HUES48 (cell line): ENCODE results near the gene SCGN.

Experiments used
- H3K27ac ChIP-seq: one replicate; pipeline ENCODE4 v1.7.0; 2013; ENCODE audit warnings: low read depth, low read length, inconsistent platforms
- H3K27me3 ChIP-seq: 2 replicates; pipeline ENCODE4 v1.6.1; 2013; ENCODE audit warnings: mild to moderate bottlenecking, low read length; ENCODE audit not compliant: control insufficient read depth, insufficient read depth
- H3K36me3 ChIP-seq: 2 replicates; pipeline ENCODE4 v1.6.1; 2013; ENCODE audit warnings: low read length; ENCODE audit not compliant: control insufficient read depth, insufficient read depth
- H3K4me1 ChIP-seq: 2 replicates; pipeline ENCODE4 v1.6.1; 2013; ENCODE audit warnings: mild to moderate bottlenecking, low read length; ENCODE audit not compliant: control insufficient read depth, insufficient read depth
- H3K4me3 ChIP-seq: 2 replicates; pipeline ENCODE4 v1.5.1; 2013; ENCODE audit warnings: mild to moderate bottlenecking, low read depth, low read length
- H3K9ac ChIP-seq: 2 replicates; pipeline ENCODE4 v1.6.1; 2013; ENCODE audit warnings: mild to moderate bottlenecking, low read depth, low read length, moderate library complexity
- H3K9me3 ChIP-seq: 2 replicates; pipeline ENCODE4 v1.6.1; 2013; ENCODE audit warnings: low read length; ENCODE audit not compliant: control insufficient read depth, insufficient read depth

The SCGN gene, protein sequence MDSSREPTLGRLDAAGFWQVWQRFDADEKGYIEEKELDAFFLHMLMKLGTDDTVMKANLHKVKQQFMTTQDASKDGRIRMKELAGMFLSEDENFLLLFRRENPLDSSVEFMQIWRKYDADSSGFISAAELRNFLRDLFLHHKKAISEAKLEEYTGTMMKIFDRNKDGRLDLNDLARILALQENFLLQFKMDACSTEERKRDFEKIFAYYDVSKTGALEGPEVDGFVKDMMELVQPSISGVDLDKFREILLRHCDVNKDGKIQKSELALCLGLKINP

DNA sequence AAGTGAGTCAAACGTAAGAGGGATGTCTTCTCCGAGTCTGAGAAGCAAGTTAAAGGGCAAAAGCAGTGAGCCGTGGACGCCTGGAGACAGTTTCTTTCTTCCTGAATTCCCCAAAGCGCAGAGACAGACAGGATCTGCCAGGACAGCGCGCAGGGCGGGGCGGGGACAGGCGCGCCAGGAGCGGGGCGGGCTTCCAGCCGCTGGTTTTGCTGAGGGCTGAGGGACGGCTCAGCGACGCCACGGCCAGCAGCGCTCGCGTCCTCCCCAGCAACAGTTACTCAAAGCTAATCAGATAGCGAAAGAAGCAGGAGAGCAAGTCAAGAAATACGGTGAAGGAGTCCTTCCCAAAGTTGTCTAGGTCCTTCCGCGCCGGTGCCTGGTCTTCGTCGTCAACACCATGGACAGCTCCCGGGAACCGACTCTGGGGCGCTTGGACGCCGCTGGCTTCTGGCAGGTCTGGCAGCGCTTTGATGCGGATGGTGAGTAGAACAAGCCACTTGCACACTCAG lies at the start of gene SCGN:
Gene SCGN (plus strand): TSS at position 209 of the 509 bp plus-strand sequence. CDS start 189 bp downstream, at position 398.
- Histone ChIP-seq H3K36me3 (no peaks in the 10 kb centered on the region), H3K27me3 (peaks cover 51% of the 10 kb centered on the region), H3K9me3 (no peaks in the 10 kb centered on the region), H3K9ac (no peak within 1 kb of the TSS), H3K4me3 (peak within 1 kb of the TSS; percentile 64), H3K4me1 (no peaks in the 10 kb centered on the region), H3K27ac (no peak within 1 kb of the TSS)

DNA sequence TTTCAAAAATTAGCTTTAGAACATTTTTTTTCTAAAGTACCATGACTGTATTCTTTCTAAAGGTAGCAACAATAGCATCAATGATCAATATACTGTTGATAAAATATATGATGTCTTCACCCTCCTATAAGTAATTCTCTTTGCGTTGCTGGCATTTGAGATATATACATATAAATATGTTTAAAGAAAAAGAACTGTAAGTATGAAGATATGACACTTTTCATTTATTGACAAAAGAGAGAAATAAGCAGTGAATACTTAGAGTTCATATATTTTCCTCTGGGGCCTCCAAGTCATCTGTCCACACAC lies 49.4 kb upstream of the SCGN start:
- H3K27ac ChIP-seq: no peak overlapping the region
- H3K9me3 ChIP-seq: no peaks in the 10 kb centered on the region
- H3K9ac ChIP-seq: no peak overlapping the region
- H3K36me3 ChIP-seq: peaks cover 5% of the 10 kb centered on the region; the same call in 1 of the 2 replicates
- H3K27me3 ChIP-seq: no peaks in the 10 kb centered on the region
- no peaks in the 10 kb centered on the region for H3K4me1 ChIP-seq
- H3K4me3 ChIP-seq: no peak overlapping the region

DNA sequence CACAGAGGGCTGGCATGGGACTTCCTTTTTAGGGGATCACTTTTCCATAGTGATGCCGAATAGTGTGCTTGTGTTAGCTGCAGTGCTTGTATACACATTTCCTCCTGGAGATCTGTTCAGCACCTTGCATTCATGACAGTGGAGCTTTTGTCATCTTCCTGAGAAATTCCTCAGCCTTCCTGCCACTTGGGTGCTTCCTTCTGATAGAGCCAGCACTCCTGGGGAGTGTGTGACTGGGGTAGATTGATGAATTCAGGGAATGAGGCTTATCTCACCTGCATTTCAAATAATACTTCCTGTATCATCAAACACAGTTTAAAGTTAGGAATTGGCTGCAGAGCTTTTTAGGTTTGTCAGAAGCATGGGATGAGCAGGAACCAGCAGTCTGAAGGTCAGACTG lies 48.8 kb upstream of the SCGN start:
- Histone ChIP-seq H3K9ac (no peak overlapping the region), H3K36me3 (peaks cover 5% of the 10 kb centered on the region; the same call in 1 of the 2 replicates), H3K27me3 (no peaks in the 10 kb centered on the region), H3K9me3 (no peaks in the 10 kb centered on the region), H3K4me3 (no peak overlapping the region), H3K4me1 (no peaks in the 10 kb centered on the region), H3K27ac (no peak overlapping the region)

DNA sequence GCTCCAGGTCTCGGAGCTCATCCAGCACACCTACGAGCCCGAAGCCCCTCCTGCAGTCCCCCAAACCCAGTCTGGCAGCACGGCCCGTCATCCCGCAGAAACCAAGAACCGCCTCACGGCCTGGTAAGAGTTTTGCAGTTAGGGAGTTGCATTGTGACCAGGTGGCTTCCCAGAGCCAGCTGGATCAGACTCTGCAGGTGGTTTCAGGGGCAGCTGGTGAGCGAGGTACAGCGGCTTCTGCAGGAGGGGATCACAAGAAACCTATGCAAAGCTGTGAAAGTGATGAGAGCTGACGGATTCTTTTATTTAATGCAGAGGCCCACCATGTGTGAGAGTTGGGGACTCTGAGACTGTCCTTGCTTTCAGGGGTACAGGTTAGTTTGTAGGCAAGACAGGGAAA lies 45.9 kb upstream of the SCGN start:
- H3K36me3 ChIP-seq: peaks cover 12% of the 10 kb centered on the region
- no peak overlapping the region for H3K4me3 ChIP-seq
- H3K9me3 ChIP-seq: no peaks in the 10 kb centered on the region
- no peaks in the 10 kb centered on the region for H3K4me1 ChIP-seq
- no peak overlapping the region for H3K9ac ChIP-seq
- no peak overlapping the region for H3K27ac ChIP-seq
- H3K27me3 ChIP-seq: no peaks in the 10 kb centered on the region

DNA sequence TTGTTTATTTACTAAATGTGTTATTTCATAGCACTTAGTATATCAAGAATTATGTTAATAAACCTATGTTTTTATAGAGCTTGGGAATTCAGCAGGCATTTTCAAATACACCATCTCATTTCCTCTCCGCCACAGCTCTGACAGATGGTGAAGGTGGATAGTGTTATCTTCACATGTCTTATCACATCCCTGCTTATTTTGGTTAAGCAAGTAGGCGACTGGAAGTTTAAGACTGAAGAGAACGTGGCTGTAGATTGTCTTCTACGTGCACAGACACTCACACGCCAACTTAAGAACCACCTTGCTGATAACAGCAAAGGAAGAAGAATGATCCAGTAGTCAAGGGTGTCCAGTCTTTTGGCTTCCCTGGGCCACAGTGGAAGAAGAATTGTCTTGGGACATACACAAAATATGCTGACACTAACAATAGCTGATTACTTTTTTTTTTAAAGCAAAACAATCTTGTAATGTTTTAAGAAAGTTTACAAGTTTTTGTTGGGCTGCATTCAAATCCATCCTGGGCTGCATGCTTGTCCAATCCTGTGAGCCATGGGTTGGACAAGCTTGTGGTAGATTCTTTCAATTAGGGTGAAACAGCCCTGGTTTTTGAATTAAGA lies 43.3 kb upstream of the SCGN start:
- H3K27ac ChIP-seq: no peak overlapping the region
- no peaks in the 10 kb centered on the region for H3K27me3 ChIP-seq
- H3K9me3 ChIP-seq: no peaks in the 10 kb centered on the region
- H3K9ac ChIP-seq: no peak overlapping the region
- H3K4me3 ChIP-seq: no peak overlapping the region
- H3K36me3 ChIP-seq: peaks cover 23% of the 10 kb centered on the region
- H3K4me1 ChIP-seq: no peaks in the 10 kb centered on the region

DNA sequence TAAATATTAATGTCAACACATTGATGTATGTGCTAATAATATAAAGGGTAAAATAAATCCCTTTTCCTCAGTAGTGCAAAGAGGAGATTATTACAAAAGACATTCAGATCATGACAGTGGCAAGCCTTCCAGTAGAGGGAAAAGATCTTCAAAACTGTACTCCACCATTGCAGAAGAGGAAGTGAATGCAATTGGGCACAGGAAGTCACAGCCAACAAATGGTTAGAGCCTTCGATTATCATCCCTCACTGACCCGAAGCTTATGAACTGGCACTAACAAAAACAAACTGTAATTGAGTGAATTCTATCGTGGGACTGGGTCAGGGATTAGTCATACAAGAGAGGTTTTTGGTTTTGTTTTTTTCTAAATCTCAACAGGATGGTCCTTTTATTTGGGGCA lies 39.3 kb upstream of the SCGN start:
- Histone ChIP-seq H3K36me3 (peaks cover 18% of the 10 kb centered on the region), H3K4me1 (no peaks in the 10 kb centered on the region), H3K27me3 (no peaks in the 10 kb centered on the region), H3K27ac (no peak overlapping the region), H3K9ac (no peak overlapping the region), H3K9me3 (no peaks in the 10 kb centered on the region), H3K4me3 (no peak overlapping the region)

DNA sequence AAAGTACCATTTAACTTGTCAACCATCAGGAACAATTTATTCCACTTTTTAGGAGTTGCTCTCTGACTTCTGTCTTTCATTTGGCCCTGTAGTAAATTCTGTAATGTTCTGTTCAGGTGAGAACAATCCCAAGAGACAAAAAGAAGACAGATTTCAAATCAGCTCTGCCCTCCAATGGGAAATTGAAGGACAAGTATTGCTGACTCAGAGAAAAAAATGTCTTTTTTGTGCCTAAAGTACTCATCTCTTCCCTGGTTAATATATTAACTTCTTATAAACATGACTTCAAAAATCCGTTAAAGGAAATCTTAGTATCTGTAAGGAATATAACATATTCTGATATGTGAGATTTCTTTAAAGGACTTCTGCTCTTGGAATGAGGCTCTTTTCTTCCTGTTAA lies 38.6 kb upstream of the SCGN start:
- H3K27ac ChIP-seq: no peak overlapping the region

DNA sequence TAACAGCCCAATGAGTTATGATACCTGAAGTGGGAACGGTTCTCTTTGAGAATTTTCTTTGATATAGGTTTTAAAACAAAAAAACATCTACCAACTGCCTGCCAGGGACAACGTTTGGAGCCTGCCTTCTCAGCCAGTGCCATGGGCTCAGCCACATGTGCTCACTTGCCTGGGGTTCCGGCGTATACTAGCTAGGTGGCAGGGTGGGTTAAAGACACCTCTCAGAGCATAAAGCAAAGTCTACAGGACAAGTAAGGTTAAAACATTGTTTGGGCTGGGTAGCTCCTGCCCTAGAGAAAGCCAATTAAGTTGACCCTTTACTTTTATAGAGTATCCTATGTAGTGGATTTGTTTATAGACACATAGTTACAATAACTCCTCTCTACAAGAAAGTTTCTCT lies 38.0 kb upstream of the SCGN start:
- Histone ChIP-seq H3K27me3 (no peaks in the 10 kb centered on the region), H3K4me1 (no peaks in the 10 kb centered on the region), H3K36me3 (peaks cover 18% of the 10 kb centered on the region), H3K4me3 (no peak overlapping the region), H3K27ac (no peak overlapping the region), H3K9ac (no peak overlapping the region), H3K9me3 (no peaks in the 10 kb centered on the region)

More for the DNA sequence above, 38.6 kb upstream of the SCGN start:
- no peak overlapping the region for H3K4me3 ChIP-seq
- no peaks in the 10 kb centered on the region for H3K4me1 ChIP-seq
- H3K36me3 ChIP-seq: peaks cover 18% of the 10 kb centered on the region
- H3K9ac ChIP-seq: no peak overlapping the region
- H3K9me3 ChIP-seq: no peaks in the 10 kb centered on the region
- H3K27me3 ChIP-seq: no peaks in the 10 kb centered on the region

DNA sequence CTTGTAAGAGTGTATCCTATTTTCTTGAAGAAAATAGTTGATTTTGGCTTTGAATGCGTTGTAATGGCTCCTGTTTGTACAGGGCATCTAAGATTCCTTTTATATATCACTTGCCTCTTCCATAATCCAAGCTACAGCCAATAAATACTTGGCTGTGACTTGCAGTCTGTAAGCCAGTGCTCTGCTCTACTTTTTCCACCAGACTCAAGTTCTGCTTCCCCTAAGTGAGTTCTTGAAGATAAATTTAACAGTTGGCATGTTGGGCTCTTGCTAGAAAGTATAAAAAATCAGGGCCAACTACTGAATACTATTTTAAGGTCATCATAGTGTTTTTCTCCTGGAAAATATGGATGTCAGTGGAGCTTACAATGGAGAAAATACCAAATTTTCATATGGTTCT lies 36.5 kb upstream of the SCGN start:
- H3K4me1 ChIP-seq: no peaks in the 10 kb centered on the region
- H3K27me3 ChIP-seq: no peaks in the 10 kb centered on the region
- peaks cover 13% of the 10 kb centered on the region for H3K36me3 ChIP-seq
- no peaks in the 10 kb centered on the region for H3K9me3 ChIP-seq
- no peak overlapping the region for H3K4me3 ChIP-seq
- no peak overlapping the region for H3K9ac ChIP-seq
- no peak overlapping the region for H3K27ac ChIP-seq

DNA sequence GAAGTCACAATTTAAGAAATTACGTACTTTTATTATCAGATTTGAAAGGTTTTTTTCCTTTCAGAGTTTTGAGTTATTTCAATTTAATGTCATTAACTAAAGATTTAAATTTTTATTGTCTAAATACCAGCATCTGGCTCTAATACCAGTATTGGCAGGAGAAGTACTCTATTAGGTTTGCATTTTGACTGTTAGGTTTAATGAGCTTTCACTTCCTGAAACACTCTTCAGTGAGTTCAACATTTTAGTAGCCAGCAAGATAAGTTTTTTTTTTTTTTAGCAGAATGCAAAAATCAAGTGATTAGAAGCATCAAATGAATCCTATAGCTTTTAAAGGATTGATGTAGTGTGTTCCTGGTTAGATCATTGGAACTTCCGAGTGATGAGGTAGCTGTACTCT lies 34.0 kb upstream of the SCGN start:
- Histone ChIP-seq H3K36me3 (no peaks in the 10 kb centered on the region; the same call in 1 of the 2 replicates), H3K9me3 (no peaks in the 10 kb centered on the region), H3K27ac (no peak overlapping the region), H3K9ac (no peak overlapping the region), H3K4me1 (peaks cover under 1% of the 10 kb centered on the region; the same call in 1 of the 2 replicates), H3K27me3 (no peaks in the 10 kb centered on the region), H3K4me3 (no peak overlapping the region)

DNA sequence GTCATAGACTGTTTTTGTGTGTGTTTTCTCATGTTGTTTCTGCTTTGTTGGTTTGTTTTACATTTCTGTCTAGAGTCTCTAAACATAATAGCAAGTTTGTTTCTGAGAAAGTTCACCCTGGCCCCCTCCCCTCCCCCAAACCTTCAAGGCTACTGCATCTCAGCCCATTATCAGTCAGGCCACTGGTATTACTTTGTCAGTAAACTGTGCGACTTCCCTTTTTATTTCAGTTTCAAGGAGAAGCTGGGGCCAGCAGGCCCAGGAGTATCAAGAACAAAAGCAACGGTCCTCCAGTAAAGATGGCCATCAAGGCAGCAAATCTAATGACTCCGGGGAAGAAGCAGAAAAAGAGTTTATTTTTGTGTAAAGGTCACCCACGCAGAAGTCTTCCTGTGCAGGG lies 32.8 kb upstream of the SCGN start:
- H3K27ac ChIP-seq: no peak overlapping the region
- H3K27me3 ChIP-seq: no peaks in the 10 kb centered on the region
- H3K9me3 ChIP-seq: no peaks in the 10 kb centered on the region
- no peak overlapping the region for H3K4me3 ChIP-seq
- H3K4me1 ChIP-seq: peaks cover 8% of the 10 kb centered on the region
- H3K9ac ChIP-seq: no peak overlapping the region
- H3K36me3 ChIP-seq: no peaks in the 10 kb centered on the region; the same call in 1 of the 2 replicates
